GM18867 (cell line): ENCODE measurements around the gene DLGAP5.
A peak's percentile ranks its signal among the peaks of the same experiment; 100 is the strongest.

Experiments
- ATAC-seq: cut with Tn5 transposase; IDR thresholded peaks from one replicate; pipeline ENCODE4 v1.9.1; 2021; ENCODE audit warnings: mild to moderate bottlenecking, moderate library complexity; ENCODE audit not compliant: unreplicated experiment

Gene DLGAP5

DNA sequence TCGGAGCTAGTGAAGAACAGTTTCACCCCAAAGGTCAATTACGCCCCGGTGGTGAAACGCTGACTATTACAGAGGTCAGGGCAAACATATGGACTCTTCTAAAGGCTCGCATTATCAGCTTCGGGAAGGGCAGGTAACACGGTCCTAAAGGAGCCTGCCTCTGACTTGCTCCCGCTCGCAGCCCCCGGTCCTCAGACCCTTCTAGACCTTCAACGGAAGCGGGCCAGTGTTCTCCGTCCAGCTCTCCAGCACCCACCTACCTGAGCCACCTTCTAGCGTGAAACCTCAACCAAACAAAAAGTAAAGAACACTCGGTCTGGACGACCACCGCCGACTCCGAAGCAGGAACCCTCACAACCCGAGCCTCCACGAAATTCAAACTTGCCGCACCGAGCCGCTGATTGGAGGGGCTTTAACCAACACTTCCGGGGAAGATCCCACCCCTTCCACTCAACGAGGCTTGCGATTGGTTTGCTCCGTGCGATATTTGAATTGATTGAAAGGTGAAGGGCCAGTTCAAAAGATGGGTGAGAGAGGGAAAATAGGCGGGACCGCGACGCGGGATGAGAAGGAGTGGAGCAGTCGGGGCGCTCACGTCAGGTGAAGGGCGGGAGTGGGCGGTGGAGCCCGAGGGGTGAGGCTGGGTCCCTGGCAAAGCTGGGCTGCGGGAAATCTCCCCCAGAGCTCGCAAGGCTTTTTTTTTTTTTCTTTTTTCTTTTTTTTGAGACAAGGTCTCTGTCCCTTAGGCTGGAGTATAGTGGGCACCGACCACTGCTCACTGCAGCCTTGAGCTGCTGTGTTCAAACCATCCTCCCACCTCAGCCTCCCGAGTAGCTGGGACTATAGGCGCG, at the start of gene DLGAP5:
DLGAP5 (minus strand) TSS at position 383 of the 851 bp plus-strand sequence. CDS start 2,406 bp downstream, outside the sequence.
- ATAC-seq, result peak; percentile 96

DNA sequence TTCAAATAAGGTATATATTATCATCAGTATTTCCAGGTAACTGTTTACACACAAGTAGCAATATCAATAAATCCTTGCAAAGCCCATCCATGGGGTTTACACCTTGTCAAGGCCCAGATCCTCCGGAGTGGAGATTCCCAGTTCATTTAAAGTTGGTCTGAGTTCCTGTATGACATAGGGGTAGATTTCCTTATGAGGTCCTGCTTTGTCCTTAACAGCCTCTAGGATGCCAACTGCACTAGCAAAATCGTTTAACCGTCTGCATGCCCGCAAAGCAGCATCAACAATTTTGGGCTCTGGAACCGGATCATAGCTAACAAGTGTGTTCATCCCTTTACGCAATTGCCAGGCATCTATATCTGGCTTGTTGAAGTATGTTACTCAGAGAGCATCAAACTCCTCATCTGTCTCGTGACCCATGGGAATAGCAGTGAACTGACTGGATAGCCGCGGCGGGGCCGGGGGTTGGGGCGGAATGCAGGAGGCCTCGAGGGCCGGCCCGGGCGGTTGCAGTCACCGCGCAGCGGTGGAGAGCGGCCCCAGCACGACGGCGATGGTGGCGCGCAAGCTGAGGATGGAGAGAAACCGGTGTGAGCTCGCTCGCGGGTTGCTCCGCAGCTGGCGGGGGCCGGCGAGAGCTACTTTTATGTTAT, 49.3 kb upstream of the DLGAP5 start:
- ATAC-seq, result no peak

DNA sequence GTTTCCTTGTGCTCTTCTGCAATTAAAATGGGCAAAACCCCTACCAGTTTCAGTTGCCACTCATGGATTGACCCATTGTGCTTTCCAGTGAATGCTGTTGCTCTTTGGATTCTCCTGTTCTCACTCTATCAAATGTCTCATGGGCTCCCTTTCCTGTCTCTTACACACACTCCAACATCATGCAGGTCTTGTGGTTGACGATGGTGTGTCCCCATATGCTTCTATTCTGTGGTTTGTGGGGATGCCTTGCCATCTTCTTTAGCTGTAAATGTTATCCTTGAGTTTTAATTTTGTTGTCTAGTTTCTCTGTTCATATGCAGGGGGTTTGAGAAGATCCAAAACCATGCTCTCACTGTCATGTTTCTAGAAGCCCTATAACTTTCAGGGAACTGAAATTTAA, 47.9 kb upstream of the DLGAP5 start:
- no peak for ATAC-seq

GRCh38 chr14:55238019-55238680, 46.8 kb upstream of the DLGAP5 start:
- no peak for ATAC-seq

GRCh38 chr14:55233591-55233990, 42.2 kb upstream of the DLGAP5 start:
- no peak for ATAC-seq

GRCh38 chr14:55228261-55228660, 36.9 kb upstream of the DLGAP5 start:
- ATAC-seq, result no peak

GRCh38 chr14:55223364-55223763, 32.0 kb upstream of the DLGAP5 start:
- ATAC-seq, result no peak

DNA sequence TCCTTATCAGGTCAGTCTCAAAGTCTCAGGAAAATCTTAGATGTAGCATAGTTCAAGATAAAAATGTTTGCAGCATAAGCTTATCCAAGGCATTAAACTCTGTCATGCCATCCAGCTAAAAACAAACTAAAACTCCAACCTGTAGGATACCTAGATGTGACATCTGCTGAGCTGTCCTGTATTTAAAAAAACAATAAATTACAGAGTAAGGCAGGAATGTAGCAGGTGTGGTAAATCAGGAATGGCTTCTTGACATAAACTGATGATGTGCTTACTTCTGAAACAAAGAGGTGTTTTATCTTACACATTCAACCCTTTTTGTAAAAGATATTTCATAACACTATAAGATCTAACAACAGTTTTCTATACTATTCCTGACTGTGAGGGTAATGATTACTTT, 30.6 kb upstream of the DLGAP5 start:
- ATAC-seq, result no peak

GRCh38 chr14:55221186-55221585, 29.8 kb upstream of the DLGAP5 start:
- ATAC-seq, result no peak

- ATAC-seq, result no peak
Measured at GRCh38 chr14:55220230-55220629, 28.8 kb upstream of the DLGAP5 start.

GRCh38 chr14:55212634-55213033, 21.2 kb upstream of the DLGAP5 start:
- ATAC-seq, result no peak

GRCh38 chr14:55207832-55208231, 16.4 kb upstream of the DLGAP5 start:
- ATAC-seq, result no peak

GRCh38 chr14:55206175-55206693, 14.8 kb upstream of the DLGAP5 start:
- ATAC-seq, result no peak

DNA sequence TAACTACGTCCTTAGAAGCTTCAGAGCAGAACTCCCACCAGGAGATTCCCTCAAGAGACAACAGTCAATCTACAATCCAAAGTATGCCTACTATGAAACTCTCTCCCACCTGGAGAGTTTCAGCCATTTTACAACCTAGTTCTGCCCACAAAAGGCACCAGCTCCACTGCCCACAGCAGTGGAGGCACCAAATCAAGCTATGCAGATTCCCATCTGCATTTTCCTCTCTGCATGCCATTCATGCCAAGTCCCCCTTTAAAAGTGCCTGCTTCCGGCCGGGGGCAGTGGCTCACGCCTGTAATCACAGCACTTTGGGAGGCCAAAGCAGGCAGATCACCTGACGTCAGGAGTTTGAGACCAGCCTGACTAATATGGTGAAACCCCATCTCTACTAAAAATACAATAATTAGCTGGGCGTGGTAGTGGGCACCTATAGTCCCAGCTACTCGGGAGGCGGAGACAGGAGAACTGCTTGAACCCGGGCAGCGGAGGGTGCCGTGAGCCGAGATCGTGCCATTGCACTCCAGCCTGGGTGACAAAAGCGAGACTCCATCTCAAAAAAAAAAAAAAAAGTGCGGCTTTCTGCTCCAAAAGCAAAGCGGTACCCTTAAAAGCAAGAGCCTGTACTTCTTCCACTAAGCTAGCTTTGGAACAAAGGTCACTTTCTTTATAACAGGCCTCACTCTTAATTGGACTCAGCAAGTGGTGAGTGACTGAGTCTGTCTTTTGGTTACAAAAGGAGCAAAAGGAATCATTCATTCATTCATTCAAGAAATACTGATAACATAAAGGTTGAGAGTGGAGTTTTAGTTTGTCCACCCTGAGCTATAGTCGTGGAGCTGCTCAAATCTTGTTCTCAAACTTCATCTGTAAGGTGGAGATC, 10.1 kb upstream of the DLGAP5 start:
- no peak for ATAC-seq

GRCh38 chr14:55200651-55201050, 9.3 kb upstream of the DLGAP5 start:
- no peak for ATAC-seq

- no peak for ATAC-seq
Measured at GRCh38 chr14:55198749-55199148, 7.4 kb upstream of the DLGAP5 start.

DNA sequence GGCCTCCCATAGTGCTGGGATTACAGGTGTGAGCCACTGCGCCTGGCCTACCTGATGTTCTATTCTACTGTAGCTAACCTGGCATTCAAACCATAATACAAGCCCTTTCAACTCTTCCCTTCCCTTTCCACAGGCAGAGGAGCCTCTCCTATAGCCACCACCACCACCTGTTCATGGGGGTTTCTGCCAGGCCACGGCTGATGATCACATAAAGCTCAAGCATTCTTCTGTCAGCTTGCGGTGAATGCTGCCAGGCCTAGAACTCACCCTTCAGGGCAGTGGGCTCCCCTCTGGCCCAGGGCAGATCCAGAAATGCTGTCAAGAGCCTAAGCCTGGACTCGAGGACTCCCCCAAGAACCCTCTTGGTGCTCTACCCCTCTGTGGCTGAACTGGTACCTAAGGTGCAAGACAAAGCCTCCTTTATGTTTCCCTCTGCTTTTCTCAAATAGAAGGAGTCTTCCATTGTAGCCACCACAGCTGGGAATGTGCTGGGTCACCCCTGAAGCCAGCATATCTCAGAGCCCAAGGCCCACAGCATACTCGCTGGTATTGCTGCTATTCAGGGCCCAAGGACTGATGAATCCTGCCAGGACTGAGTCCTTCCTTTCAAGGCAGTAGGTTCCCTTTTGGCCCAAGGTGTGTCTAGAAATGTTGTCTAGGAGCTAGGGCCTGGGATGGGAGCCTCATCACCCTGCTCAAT, 3.4 kb upstream of the DLGAP5 start:
- no peak for ATAC-seq

GRCh38 chr14:55192054-55192621, 753 bp upstream of the DLGAP5 start:
- ATAC-seq, result no peak

DNA sequence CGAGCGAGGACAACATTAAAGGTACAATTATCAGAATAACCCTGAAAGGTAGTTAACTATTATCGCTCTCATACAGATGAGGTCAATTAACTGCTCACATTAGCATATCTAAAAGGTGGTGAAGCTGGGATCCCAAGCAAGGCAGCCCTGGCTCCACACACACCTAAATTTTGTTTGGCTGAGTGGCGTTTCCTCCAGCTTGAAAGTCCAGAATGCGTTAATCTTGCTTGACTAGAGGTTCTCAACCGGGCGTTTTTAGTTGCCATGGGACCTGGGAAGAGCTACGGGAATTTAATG, 531 bp downstream of the DLGAP5 start:
- no peak for ATAC-seq
